Superior temporal gyrus (tissue), 1 donor: ENCODE results near the gene RBM15.

Experiments
- DNase-seq: peaks from one replicate; pipeline ENCODE4 v3.0.0-alpha.2; 2016; ENCODE audit errors: extremely low spot score

Gene RBM15

DNA sequence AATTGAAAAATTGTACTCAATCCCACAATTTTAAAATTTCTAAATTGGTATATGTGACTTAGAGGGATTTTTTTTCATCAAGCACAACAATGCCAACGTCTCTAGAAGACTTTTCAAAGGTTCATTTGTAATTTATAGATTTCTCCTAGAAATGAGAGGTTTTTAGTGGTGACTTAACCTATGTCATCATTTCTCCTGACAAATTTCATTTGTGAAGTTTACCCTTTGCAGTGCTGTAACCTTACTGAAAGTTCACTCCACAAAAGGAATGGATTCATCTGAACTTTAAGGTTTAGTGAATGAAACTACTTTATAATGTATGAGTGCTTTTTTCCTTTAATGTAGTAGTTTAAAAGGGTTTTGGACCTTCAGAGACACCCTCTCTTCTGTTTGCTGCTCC is 16.1 kb downstream of the RBM15 start:
- no peak for DNase-seq

DNA sequence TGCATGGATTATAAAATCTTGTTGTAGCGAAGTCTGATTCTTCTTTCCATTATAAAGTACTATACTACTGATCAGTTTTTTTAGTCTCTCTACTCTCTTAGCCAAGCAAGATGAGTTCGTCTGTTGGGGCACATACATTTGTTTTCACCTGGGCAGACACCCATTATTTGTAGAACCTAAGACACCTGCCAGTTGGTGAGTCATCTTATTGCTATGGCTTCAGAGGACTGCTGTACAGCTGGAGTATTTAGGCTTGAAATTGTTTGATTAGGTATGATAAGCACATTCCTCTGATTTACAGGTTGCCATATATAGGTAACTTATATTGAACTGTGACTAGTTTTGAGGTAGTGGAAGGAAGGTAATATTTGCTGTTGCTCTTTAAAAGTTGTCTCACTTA is 17.2 kb downstream of the RBM15 start:
- DNase-seq, result no peak

DNA sequence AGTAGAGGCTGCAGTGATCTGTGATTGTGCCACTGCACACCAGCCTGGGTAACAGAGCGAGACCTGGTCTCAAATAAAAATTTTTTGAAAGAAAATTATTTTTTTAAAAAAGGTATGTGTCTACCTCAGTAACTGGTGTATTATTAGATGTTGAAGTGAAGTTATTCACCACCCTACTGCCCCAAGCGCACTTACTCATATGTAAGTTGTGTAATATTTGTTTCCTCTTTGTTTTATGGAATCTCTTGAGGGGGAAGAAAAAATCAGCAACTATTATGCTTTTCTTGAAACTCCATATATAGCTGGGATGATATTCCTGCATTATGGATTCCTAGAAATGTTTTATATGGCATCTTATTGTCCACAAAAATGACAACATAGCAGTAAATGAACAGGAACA is 21.3 kb downstream of the RBM15 start:
- DNase-seq, result no peak

DNA sequence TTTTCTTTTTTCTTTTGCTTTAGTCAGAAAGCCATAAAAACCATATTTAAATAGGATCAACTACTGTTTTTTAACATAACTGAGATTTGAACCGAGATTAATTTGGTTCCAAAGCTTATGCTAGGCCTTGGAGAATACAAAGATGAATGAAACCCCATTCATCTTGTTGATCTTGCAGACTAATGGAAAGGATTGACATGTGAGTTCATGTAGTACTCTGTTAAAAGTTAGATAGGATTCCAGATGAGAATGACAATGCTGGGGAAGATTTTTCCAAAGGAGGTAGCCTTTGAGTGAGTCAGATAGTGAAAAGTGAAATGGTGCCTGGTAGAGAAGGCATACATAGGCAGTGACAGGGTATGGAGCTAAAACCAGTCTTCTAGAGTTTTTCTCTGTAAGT is 22.7 kb downstream of the RBM15 start:
- DNase-seq, result no peak

DNA sequence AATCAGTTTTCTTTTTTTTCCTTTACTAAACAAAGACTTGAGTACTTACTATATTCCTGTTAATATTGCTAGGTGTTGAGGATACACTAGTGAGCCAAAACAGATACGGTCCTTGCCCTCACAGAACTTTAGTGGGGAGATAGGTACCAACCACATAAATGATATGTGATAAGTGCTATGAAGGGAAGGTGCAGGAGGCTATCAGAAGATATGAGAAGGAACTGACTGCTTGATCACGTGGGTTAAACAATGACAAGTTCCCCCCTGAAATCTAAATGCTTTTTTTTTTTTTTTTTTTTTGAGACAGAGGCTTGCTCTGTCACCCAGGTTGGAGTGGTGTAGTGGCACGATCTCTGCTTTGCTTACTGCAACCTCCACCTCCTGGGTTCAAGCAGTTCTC is 25.0 kb downstream of the RBM15 start:
- DNase-seq, result no peak

DNA sequence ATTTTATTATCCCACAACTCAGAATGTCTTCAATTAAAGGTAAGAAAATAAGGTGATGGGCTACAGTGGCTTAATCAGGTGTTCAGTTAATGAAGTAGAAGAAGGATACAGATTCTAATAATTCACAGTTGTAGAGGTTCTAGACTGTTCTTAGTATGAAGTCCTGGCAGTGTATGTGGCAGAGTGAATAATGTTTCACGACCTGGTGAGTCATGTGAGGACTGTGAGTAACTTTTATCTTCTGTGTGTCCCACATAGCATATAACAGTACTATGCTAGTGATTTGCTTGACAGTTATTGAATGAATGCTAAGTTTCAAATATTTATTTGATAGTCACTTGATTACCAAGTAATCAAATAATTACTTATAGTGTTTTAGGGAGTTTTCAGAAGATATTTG is 31.6 kb downstream of the RBM15 start:
- DNase-seq, result no peak

DNA sequence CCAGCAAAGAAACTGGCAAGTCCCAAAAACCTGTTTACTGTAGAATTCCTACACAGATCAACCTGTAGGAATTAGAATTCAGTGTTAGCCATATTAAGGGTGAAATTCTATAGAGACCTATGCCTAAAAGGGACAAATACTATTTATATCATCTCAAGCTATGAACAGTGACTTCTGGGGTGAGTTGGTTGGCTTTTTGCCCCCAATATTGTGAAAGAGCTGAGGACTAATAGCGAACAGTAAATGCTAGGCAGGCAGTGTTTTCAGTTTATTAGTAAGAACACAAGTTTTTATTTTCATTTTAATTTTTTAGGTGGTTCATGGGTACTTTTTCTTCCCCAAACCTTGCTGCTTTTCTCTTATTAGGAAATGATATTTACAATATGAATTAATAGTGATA is 36.3 kb downstream of the RBM15 start:
- no peak for DNase-seq

DNA sequence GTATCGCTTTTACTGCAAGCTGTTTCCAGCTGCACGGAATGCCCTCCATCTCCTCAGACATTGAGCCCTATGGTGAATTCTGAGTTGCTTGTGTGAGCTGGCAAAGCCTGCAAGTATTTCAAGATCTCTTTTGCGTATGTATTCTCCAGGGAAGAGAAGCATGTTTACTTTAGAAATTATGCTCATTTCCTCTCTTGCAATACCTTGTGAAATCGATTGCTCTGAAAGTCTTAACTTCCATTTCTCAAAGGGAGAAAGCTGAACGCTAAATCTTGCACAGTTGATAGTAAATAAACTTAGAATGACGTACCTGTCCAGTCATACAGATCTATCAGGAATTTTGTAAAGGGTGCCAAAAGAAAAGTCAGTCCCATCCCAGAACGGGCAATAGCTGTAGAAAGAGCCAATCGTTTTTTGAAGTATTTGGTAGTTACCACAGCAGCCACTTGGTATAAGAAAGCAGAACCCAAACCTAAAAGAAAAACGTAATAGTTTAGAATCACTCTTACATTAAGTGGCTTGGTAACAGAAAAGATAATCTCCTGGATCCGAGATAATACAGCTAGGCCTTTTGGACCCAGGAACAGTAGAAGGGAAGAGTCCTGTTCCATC is 41.6 kb downstream of the RBM15 start:
- no peak for DNase-seq

DNA sequence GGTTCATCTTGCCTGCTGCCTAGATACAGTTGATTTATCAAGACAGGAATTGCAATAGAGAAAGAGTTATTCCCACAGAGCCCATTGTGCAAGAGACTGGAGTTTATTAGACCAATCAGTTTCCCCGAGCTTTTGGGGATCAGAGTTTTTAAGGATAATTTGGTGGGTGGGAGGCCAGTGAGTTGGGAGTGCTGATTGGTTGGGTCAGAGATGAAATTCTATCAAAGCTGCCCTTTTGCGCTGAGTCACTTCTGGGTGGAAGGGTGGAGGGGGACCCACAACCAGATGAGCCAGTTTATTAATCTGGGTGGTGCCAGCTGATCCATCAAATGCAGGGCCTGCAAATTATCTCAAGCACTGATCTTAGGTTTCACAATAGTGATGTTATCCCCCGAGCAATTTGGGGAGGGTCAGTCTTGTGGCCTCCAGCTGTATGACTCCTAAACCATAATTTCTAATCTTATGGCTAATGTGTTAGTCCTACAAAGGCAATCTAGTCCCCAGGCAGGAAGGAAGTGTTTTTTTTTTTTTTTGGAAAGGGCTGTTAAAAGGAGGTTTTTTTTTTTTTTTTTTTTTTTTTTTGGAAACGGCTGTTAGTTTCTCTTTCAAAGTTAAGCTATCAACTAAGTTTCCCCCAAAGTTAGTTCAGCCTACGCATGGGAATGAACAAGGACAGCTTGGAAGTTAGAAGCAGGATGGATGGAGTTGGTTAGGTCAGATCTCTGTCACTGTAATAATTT is 44.2 kb downstream of the RBM15 start:
- no peak for DNase-seq

DNA sequence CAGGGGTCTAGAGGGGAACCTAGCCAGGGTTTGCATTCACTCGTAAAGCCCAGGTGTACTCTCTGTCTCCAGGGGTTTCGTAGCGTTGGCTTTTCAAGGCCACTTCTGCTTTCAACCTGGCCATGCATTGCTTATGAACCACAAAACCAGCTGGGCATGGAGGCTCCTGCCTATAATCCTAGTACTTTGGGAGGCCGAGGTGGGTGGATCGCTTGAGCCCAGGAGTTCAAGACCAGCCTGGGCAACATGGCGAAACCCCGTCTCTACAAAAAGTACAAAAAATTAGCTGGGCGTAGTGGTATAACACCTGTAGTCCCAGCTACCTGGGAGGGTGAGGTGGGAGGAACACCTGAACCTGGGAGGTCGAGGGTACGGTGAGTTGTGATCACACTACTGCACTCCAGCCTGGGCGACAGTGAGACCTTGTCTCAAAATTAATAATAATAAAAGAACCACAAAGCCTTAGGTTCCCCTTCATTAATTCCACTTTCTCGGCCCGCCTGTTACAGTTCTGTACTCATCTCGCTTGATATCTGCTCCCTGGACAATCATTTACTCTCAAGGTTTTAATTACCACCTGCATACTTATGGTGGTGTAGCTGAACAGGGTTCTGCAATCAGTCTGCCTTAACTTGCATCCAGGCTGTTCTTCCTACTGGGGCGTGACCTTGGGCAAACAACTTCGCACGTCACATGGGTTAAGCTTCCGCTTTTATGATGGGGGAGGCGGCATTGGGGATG is 45.6 kb downstream of the RBM15 start:
- no peak for DNase-seq

DNA sequence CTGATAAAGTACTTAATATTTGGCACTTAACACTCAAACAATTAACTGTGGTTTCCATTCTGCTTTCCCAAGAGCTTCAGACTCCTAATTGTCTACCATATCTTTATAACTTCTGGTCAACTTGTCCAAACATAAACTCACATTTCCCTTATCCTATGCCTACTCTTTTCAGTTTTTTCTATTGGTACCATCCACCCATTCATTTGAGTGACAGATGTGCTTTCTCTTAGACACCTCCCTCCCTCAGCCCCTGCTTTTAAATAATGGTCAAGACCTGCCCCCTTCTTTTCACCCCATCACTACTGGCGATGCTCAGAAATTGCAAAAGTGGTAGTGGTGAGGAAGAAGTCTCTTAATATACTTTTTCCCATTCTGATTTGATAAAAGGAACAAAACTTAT is 46.2 kb downstream of the RBM15 start:
- no peak for DNase-seq

DNA sequence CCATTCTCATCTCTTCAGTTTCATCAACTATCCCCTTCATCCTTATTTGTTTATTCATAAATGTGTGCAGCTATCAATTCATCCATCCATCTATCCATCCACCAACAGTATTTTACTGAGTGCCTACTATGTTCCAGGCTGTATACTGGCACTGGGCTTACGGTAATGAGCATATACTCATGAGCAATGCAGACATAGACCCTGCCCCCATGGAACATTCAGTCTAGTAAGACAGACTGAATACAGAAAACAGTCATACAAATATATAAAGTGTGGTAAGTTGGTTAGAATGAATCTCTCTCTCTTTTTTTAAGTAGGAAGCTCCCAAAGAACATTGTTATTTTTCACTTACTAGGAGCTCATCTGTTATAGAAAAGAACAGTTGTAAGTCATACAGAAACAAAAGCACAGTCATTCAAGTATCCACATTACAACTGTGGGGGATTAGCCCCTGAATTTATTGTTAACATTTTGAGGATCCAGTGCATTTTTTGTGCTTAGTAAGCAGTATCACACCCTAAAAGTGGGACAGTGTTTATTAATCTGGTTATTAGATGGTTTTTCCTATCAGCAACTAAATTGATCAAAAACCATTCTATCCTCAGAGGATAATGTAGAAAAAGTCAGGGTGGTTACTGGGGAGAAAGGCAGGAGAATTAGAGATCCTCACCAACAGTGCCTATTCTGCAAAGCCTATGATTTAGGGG is 48.0 kb downstream of the RBM15 start:
- no peak for DNase-seq

DNA sequence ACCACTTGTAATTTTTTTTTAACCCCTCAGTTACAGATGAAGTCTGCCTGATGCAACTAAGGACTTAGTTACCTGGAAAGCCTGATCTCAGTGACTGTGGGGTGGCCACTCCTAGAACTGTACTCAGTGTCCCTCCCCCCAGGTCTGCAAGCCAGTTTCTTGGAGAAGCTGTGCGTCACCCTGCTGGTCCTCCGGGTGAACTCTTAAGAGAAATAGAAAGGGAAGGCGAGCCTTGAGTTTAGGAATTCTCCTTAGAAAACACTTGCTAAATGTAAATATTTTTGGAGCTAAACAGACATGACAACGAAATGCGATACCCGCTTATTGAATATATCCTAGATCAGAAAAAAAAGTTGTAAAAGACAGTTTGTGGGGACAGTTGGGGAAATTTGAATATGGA is 50.9 kb downstream of the RBM15 start:
- no peak for DNase-seq

DNA sequence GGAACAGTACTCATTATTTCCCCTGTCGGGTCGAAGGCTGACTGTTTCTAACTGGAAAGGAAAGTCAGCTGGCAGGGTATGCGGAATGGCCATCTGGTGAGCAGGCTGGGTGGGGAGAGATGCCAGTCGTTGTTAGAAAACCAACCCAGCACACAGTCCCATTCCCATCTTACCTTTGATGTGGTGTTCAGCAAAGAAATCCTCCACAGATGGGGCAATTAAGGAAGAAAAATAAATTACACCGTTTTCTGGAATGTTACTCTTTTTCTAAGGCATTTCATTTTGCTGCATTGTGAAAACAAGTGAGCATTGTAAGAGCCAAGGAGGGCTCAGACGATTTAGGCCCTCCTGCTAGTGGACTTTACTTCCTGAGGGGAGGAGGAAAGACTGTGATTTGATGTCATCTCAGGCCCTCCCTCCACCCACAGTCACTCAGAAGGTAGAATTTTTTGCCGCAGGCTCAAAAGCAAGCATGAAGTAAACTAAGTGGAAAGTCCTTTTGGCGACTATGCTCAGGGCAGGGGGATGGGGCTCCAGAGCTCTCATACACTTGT is 51.6 kb downstream of the RBM15 start, which contains the start of gene SLC16A4:
Gene SLC16A4 (minus strand): TSS at position 335 of the 554 bp plus-strand sequence. CDS start 1,703 bp downstream, outside the sequence.
- DNase-seq, result no peak

DNA sequence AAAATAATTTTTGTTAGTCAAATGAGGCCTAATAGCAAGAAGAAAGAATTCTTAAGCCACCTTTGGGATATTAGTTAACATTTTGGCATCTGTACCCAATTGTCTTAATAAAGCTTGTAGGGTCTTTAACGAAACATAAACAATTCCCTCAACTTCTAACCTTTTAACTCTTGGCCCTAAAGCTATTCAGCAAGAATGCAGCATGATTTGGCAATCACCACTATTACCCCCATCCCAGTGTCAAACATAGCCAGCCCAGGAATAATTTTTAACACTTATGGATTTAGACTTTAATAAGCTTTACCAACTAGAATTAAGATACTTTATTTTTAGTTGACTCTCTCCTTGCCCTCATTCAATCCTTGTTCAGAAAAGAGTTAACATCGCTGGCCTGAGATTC is 54.1 kb downstream of the RBM15 start:
- no peak for DNase-seq

DNA sequence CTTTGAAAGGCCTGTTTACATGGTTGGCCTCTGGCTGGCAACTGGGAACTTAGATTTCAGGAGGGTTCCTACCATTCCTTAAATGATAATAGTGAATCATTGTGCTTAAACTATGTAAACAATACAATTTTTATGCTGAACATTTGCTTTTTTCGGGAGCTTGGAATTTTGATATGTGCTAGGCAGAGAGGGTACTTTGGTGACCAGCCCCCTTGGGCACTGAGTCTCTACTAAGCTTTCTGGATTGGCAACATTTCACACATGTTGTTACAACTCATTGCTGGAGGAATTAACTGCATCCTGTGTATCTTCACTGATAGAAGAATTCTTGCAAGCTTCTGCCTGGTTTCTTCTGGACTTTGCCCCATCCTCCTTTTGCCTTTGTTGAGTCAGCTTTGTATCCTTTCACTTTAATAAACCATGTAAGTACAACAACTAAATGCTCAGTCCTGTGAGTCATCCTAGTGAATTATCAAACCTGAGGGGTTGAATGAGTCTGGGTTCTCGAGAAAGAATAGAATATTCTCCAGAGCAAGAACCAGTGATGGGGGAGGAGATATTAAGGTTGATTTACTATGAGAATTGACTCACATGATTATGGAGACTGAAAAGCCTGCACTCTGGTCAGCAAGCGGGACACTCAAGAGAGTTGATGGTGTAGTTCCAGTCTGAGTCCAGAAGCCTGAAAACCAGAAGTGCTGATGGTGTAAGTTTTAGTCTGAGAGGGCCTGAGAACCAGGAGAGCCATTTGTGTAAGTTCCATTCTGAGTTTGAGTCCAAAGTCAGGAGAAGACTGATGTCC is 54.7 kb downstream of the RBM15 start:
- no peak for DNase-seq

DNA sequence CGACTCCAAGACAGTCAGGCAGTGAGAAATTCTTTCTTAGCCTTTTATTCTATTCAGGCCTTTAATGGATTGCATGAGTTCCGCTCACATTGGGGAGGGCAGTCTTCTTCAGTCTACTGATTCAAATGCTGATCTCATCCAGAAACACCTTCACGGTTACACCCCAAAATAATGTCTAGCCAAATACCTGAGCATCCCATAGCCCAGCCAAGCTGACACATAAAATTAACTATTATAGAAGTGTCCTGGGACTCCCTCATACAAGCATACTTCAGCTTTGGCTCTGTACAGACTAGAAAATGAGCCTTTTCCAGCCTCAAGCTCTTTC is 55.3 kb downstream of the RBM15 start:
- no peak for DNase-seq
